Measurements from ENCODE around the gene ARHGEF18.

- no peak for TF ChIP-seq EZH2phosphoT487 (IDR thresholded peaks at IDR 0.05; ENCODE audit: borderline replicate concordance, low read length)
- TF ChIP-seq CTCF (IDR thresholded peaks at IDR 0.05; ENCODE audit: low read depth, low read length, poor library complexity, severe bottlenecking) = no peak
Observed at GRCh38 chr19:7304200-7304599, 44.5 kb upstream of the ARHGEF18 start.
